AG04449 (cell line): Measurements from ENCODE around the gene PRKCE.

Source experiments
- CTCF ChIA-PET: fragments of 350-600 bp; formaldehyde crosslinking; extraction: SDS; loops from one replicate; lab custom pipeline; 2021; ENCODE audit warnings: antibody characterized with exemption; lab: Yijun Ruan, JAX
- POLR2A ChIA-PET: fragments of 400-600, 350-600 bp; formaldehyde crosslinking; extraction: SDS; loops from one replicate; lab custom pipeline; 2020; ENCODE audit warnings: antibody characterized with exemption, inconsistent platforms; lab: Yijun Ruan, JAX
- DNase-seq: peaks from one replicate; pipeline ENCODE4 v3.0.0-alpha.2; 2010; ENCODE audit warnings: low read depth, low spot score
- H3K4me3 ChIP-seq: 2 replicates; pipeline ENCODE4 v1.5.1; 2011; ENCODE audit warnings: low read depth, mild to moderate bottlenecking, control low read depth, low read length
- TF ChIP-seq, protein P1 (sequence below): IDR thresholded peaks from one replicate; pipeline ENCODE4 v1.5.1; 2011; ENCODE audit warnings: mild to moderate bottlenecking, moderate library complexity, low read length, control low read depth, inconsistent platforms; ENCODE audit not compliant: insufficient read depth; ENCODE audit errors: missing control alignments

PRKCE gene

DNA sequence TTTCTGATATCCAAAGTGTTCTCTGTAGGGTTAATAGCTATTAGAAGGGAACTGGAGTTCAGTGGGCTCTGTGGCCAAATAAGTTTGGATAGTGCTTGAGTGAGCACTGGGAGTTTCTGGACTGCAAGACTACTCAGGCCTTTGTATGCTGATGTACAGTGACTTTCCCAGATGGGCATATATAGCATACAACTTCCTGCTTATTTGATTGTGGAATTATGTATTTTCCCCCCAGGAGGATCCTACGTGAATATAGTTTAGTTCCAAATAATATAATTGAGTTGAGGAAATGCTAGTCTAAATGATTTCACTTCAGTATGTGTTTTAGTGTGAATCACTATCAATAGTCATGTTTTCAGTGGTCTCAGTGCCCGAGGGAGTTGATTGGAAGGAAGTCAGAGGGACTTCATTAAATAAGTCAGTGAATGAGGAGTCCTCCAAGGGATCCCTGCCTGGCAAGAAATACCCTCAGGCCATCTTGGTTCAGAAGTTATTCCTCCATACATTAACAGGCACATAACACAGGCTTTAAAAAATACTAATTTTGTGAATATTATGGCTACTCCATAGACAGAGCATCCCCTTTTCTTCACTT lies 251.4 kb downstream of the PRKCE start:
- ChIA-PET POLR2A (no interaction called here), CTCF (interaction anchor here (1.2 kb wide), 1 partner anchor 33 kb away, joined by 3 read pairs; no protein-coding TSS in a partner anchor)
- DNase-seq, result no peak
- TF ChIP-seq, protein P1, sequence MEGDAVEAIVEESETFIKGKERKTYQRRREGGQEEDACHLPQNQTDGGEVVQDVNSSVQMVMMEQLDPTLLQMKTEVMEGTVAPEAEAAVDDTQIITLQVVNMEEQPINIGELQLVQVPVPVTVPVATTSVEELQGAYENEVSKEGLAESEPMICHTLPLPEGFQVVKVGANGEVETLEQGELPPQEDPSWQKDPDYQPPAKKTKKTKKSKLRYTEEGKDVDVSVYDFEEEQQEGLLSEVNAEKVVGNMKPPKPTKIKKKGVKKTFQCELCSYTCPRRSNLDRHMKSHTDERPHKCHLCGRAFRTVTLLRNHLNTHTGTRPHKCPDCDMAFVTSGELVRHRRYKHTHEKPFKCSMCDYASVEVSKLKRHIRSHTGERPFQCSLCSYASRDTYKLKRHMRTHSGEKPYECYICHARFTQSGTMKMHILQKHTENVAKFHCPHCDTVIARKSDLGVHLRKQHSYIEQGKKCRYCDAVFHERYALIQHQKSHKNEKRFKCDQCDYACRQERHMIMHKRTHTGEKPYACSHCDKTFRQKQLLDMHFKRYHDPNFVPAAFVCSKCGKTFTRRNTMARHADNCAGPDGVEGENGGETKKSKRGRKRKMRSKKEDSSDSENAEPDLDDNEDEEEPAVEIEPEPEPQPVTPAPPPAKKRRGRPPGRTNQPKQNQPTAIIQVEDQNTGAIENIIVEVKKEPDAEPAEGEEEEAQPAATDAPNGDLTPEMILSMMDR, result no peak
- no peak overlapping the region for H3K4me3 ChIP-seq

DNA sequence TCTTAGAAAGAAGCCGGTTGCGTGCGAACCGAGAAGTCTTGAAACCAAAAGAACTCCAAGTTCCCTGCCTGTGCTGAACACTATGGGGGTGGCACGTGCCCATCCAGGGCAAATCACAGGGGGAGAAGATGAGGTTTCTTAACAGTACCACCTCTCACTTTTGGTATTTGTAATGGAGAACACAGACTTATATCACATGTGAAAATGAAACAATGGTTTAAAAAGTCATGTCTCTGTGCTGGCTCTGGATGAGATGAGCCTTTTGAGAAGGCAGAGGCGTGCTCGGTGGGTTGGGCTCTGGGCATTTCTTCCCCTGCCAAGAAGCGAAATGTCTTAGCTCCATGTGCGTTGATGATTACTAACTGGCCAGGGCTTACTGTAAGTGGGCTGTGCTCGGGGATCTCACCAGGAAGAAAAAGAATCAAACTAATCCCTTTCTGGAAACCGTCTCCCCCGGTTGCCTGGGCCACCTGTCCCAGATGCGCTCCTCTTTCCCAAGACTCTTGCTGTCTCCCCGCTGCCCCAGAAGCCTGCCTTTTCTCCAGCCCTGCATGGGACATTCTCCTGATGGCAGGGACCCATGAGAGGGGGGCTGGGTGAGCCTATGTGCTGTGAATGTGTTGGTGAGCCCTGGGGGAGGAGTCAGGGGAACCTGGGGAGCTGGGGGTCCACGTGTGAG lies 252.9 kb downstream of the PRKCE start:
- POLR2A ChIA-PET, result no interaction called here
- CTCF ChIA-PET, result no interaction called here

DNA sequence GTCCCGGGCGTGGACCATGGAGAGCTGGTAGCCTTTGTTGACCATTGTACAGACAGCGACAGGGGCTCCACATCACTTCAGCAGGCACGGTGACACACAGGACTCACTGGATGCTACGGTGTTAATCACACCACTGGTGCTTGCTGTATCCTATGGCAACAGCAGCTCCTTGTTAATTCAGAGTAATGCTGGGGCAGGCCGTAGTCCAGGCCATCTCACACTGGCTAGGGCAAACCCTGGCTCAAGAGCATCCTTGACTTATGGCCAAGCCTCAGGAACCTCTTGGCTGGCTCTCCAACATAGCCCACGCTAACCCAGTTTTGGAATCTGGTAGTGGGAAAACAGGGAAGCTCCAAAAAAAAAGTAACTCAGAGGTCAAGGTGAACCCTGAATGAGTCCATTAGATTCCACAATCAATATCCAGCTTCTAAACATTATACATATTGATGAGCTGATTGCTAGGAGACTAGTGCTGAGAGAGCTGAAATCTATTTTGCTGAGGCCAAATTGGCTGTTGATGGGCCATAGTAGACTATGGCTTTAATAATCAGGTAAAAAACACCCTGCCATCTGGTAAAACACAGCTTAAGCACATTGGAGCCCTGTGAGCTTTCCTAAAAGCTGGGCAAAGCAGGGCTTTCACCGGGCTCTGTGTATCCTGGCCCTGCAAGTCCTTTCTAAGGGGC lies 253.6 kb downstream of the PRKCE start:
- TF ChIP-seq, protein P1, result no peak
- POLR2A ChIA-PET, result no interaction called here
- CTCF ChIA-PET, result no interaction called here
- no peak overlapping the region for H3K4me3 ChIP-seq
- DNase-seq, result no peak

More for the DNA sequence above, 252.9 kb downstream of the PRKCE start:
- DNase-seq, result no peak
- TF ChIP-seq, protein P1, result no peak
- no peak overlapping the region for H3K4me3 ChIP-seq

DNA sequence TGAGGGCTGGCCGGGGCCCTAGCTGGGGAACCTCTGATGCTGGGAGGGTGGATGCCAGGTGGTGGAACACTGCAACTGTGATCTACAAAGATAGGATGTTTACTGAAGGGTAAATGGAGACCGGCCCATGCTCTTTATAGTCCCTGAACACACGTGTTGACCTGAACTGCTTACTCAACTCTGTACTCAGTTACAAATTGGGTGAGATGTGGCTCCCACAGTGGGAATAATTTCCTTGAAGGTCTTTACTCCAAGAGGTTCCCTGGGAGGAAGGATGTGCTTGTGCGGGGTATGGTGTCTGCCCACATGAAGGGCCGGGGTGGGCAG lies 254.1 kb downstream of the PRKCE start:
- TF ChIP-seq, protein P1, result no peak
- POLR2A ChIA-PET, result no interaction called here
- H3K4me3 ChIP-seq, result no peak overlapping the region
- no peak for DNase-seq
- CTCF ChIA-PET, result no interaction called here

DNA sequence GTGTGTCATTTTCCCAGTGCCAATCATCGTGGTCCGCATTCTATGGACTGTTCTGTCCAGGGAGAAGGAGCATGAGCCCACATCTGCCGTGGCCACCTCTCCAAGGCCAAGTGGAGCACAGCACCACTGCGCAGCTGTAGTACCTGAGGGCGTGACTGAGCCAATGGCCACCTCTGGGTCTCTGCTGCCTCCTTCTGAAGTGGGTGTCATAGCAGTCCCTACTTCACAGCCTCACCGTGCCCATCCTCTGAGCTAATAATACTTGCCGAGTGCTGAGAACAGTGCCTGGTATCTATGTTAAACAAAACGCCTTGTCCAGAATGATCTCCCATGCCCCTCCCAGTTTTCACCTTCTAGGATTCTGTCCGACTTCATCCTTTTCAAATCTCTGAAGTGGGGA lies 256.1 kb downstream of the PRKCE start:
- ChIA-PET CTCF (no interaction called here), POLR2A (no interaction called here)
- DNase-seq, result no peak
- TF ChIP-seq, protein P1, result no peak
- no peak overlapping the region for H3K4me3 ChIP-seq
